Heart right ventricle (tissue), 16 donors: ENCODE data around the gene TTC7B. TPM values are rescaled to one million over a fixed set of nuclear protein-coding genes. Genes with fewer than 3 reads are reported as not detected.

Experiments
- ATAC-seq, 8 donors: fragments of 200-7000 bp; cut with Tn5 transposase; one replicate each; pipeline ENCODE4 v1.9.1; 2020; ENCODE audit warnings: mild to moderate bottlenecking in 8 of 8, moderate library complexity in 8 of 8, moderate number of reproducible peaks in 1 of 8
- DNase-seq, 2 donors: peaks; one replicate each; pipeline ENCODE4 v3.0.0-alpha.2; 2020
- H3K27ac ChIP-seq, 10 donors: fragments of 200-600 bp; sonication (generic) in 2 of 10; one replicate each; pipeline versions ENCODE4 v1.5.0 to v1.8.0; 2020 to 2022; ENCODE audit warnings: mild to moderate bottlenecking in 3 of 10
- H3K27me3 ChIP-seq, 7 donors: fragments of 200-600 bp; one replicate each; pipeline ENCODE4 v1.8.0; 2021 to 2022; ENCODE audit warnings: mild to moderate bottlenecking in 2 of 7
- H3K36me3 ChIP-seq, 9 donors: fragments of 200-600 bp; sonication (generic) in 1 of 9; one replicate each; pipeline versions ENCODE4 v1.5.0 to v1.8.0; 2020 to 2022; ENCODE audit warnings: mild to moderate bottlenecking in 2 of 9
- H3K4me1 ChIP-seq, 9 donors: fragments of 200-600 bp; sonication (generic) in 1 of 9; one replicate each; pipeline versions ENCODE4 v1.5.0 to v1.8.0; 2020 to 2022; ENCODE audit warnings: mild to moderate bottlenecking in 4 of 9
- H3K4me3 ChIP-seq, 10 donors: fragments of 200-600 bp; sonication (generic) in 2 of 10; one replicate each; pipeline versions ENCODE4 v1.5.0 to v1.8.0; 2020 to 2022; ENCODE audit warnings: mild to moderate bottlenecking in 7 of 10, moderate library complexity in 2 of 10
- H3K9me3 ChIP-seq, 11 donors: fragments of 200-600 bp in 10 of 11; sonication (generic) in 2 of 11; one replicate each; pipeline versions ENCODE4 v1.5.0 to v1.8.0; 2013 to 2022; ENCODE audit warnings: mild to moderate bottlenecking in 2 of 11, control low read depth in 1 of 11, moderate library complexity in 1 of 11
- CTCF ChIP-seq, 9 donors: fragments of 200-600 bp; sonication (generic) in 2 of 9; IDR thresholded peaks; one replicate each; pipeline versions ENCODE4 v1.5.0 to v1.8.0; 2021 to 2022; ENCODE audit warnings: antibody characterized with exemption in 9 of 9, mild to moderate bottlenecking in 5 of 9, moderate library complexity in 1 of 9
- WGBS, 2 donors: extraction: QIAGEN DNeasy Blood & Tissue Kit; methylation state at CpG; one replicate each; pipeline ENCODE4 v1.1.7; 2013; ENCODE audit warnings: inconsistent platforms in 1 of 2; 5-methylcytosine and 5-hydroxymethylcytosine counted together
- intact Hi-C, 10 donors: fragments of 100-400 bp; cut with DNase I; formaldehyde crosslinking; loops; one replicate each; pipeline versions ENCODE4 v1.11.1 to v1.14.2; 2022
- polyA plus RNA-seq, 2 donors: library from polyadenylated mRNA; stranded (reverse); fragments of 200-250 nt; gene quantifications; one replicate each; pipeline ENCODE4 v1.2.3, GENCODE V29; 2013
- total RNA-seq, 10 donors: library from RNA; stranded (reverse); fragmentation: NEBNext Ultra II Directional in 3 of 10; extraction: Animal tissue kit (Norgen Biotek cat#: 25700) in 3 of 10; gene quantifications; one replicate each; pipeline versions ENCODE4 v1.2.1 to v1.2.4, GENCODE V29; 2021 to 2023
- donor health status: Arrhythmogenic right ventricular cardiomyopathy.
- donor health status: ischemic (EF 13 %, LVEDD 7.1; RV severe dilation, severe dysfunction).
- donor health status: healthy with polysubstance abuse.
- donor health status: DM: no; HTN: yes; CAD: no.
- donor health status: DM: no; HTN: no; CAD: no.
- donor health status: ischemic (EF 25% LVEDD 6.9; RV normal size, moderate dysfunction).
- donor health status: ischemic (EF 25% LVEDD 5.7; RV mildly dilated, moderate dysfunction).
- donor health status: healthy.
- donor health status: DM: yes; HTN: yes; CAD: no.
- donor health status: Ischemic cardiomyopathy.
- donor health status: ischemic (EF 35%, LVEDD 5.7; RV mildly dilated, moderate dysfunction).
- donor health status: nonischemic (EF 11% LVEDD 7.7; RV severe dilation, severe dysfunction).
- donor health status: DM: yes; HTN: yes; CAD: no.
- donor health status: PGD.
- donor health status: ischemic (EF 29% LVEDD 5.4; RV normal size, mild dysfunction).
- donor health status: nonischemic (EF 23%, LVEDD 6.1; RV moderate dilation, normal function).

The TTC7B gene
- total and polyA plus RNA-seq, 12 donors: 23.0 to 79.4 (median 65.5) TPM

GRCh38 chr14:90715495-90715894, 100.7 kb downstream of the TTC7B start:
- DNase-seq (no peak), ATAC-seq (no peak)
- WGBS, 2 donors: 97 to 100% methylated on average over 2 of the region's 2 CpGs
- intact Hi-C loops: no loop called here
- Histone ChIP-seq H3K36me3 (peaks cover 0 to 20% (median 0%) of the 10 kb centered on the region in 9 donors), H3K4me1 (peaks cover 0 to 26% (median 12%) of the 10 kb centered on the region in 9 donors), H3K27ac (no peak overlapping the region), H3K4me3 (no peak overlapping the region), H3K27me3 (no peaks in the 10 kb centered on the region), H3K9me3 (no peaks in the 10 kb centered on the region)
- no peak for TF ChIP-seq CTCF (IDR thresholded peaks at IDR 0.05)

- intact Hi-C loops: no loop called here
- no peak for ATAC-seq
- Histone ChIP-seq H3K27me3 (no peaks in the 10 kb centered on the region), H3K4me1 (peaks cover 0 to 20% (median 7%) of the 10 kb centered on the region in 9 donors), H3K4me3 (no peak overlapping the region), H3K27ac (no peak overlapping the region), H3K36me3 (peaks cover 0 to 20% (median 0%) of the 10 kb centered on the region in 9 donors), H3K9me3 (no peaks in the 10 kb centered on the region)
- 67 to 83% methylated on average over 1 of the region's 1 CpG for whole genome bisulfite sequencing, 2 donors
- no peak for DNase-seq
- TF ChIP-seq CTCF (IDR thresholded peaks at IDR 0.05): no peak
Observed at GRCh38 chr14:90714811-90715210, 101.4 kb downstream of the TTC7B start.

GRCh38 chr14:90704738-90705392, 111.4 kb downstream of the TTC7B start:
- 93 to 97% methylated on average over 9 of the region's 9 CpGs for WGBS, 2 donors
- intact Hi-C loops: loop anchor here in 1 of 10 donors (5.0 kb wide), 2 partner anchors 47 to 398 kb away; no protein-coding TSS in a partner anchor
- no peaks in the 10 kb centered on the region for H3K36me3 ChIP-seq
- H3K4me3 ChIP-seq: no peak overlapping the region
- no peak for DNase-seq
- no peaks in the 10 kb centered on the region for H3K9me3 ChIP-seq
- peaks cover 0 to 13% (median 4%) of the 10 kb centered on the region in 9 donors for H3K4me1 ChIP-seq
- no peaks in the 10 kb centered on the region for H3K27me3 ChIP-seq
- TF ChIP-seq CTCF (IDR thresholded peaks at IDR 0.05): no peak
- no peak overlapping the region for H3K27ac ChIP-seq
- no peak for ATAC-seq

- no peak for TF ChIP-seq CTCF (IDR thresholded peaks at IDR 0.05)
- peaks cover 0 to 15% (median 6%) of the 10 kb centered on the region in 9 donors for H3K4me1 ChIP-seq
- no peak overlapping the region for H3K4me3 ChIP-seq
- H3K27me3 ChIP-seq: no peaks in the 10 kb centered on the region
- DNase-seq: no peak
- H3K9me3 ChIP-seq: no peaks in the 10 kb centered on the region
- ATAC-seq: no peak
- H3K36me3 ChIP-seq: no peaks in the 10 kb centered on the region
- intact Hi-C loops: loop anchor here in 1 of 10 donors (5.0 kb wide), 2 partner anchors 48 to 397 kb away; no protein-coding TSS in a partner anchor
- WGBS, 2 donors: 61 to 81% methylated on average over 14 of the region's 14 CpGs
- no peak overlapping the region for H3K27ac ChIP-seq
Observed at GRCh38 chr14:90703841-90704737, 112.1 kb downstream of the TTC7B start.
